Upper lobe of right lung (tissue), 1 donor: Measurements from ENCODE around the gene TK1. TPM values are rescaled to one million over a fixed set of nuclear protein-coding genes. Genes with fewer than 3 reads are reported as not detected.

ENCODE experiments used
- ATAC-seq: fragments of 200-7000 bp; cut with Tn5 transposase; one replicate; pipeline ENCODE4 v1.9.1; 2020; ENCODE audit warnings: mild to moderate bottlenecking, moderate library complexity
- DNase-seq: peaks from one replicate; pipeline ENCODE4 v3.0.0-alpha.2; 2020
- H3K27ac ChIP-seq: fragments of 200-600 bp; one replicate; pipeline ENCODE4 v1.8.0; 2022
- H3K27me3 ChIP-seq: fragments of 200-600 bp; one replicate; pipeline ENCODE4 v1.8.0; 2022; ENCODE audit warnings: mild to moderate bottlenecking
- H3K36me3 ChIP-seq: fragments of 200-600 bp; one replicate; pipeline ENCODE4 v1.8.0; 2022
- H3K4me1 ChIP-seq: fragments of 200-600 bp; one replicate; pipeline ENCODE4 v1.8.0; 2022
- H3K4me3 ChIP-seq: fragments of 200-600 bp; one replicate; pipeline ENCODE4 v1.8.0; 2022; ENCODE audit warnings: mild to moderate bottlenecking
- H3K9me3 ChIP-seq: fragments of 200-600 bp; one replicate; pipeline ENCODE4 v1.8.0; 2022
- intact Hi-C: fragments of 100-400 bp; cut with DNase I; formaldehyde crosslinking; loops from one replicate; pipeline ENCODE4 v1.11.0; 2022
- total RNA-seq: library from RNA; stranded (reverse); fragmentation: NEBNext Ultra II Directional; extraction: Animal tissue kit (Norgen Biotek cat#: 25700); gene quantifications from one replicate; pipeline ENCODE4 v1.2.1, GENCODE V29; 2021
- TF ChIP-seq, protein P1 (sequence below): fragments of 200-600 bp; IDR thresholded peaks from one replicate; pipeline ENCODE4 v1.8.0; 2022; ENCODE audit warnings: antibody characterized with exemption
- donor health status: DM: no; HTN: yes; CAD: no; lungs with severe emphysema.

TK1 gene
- total RNA-seq, 1 donor from 2014 or later, result 3.3 TPM

DNA sequence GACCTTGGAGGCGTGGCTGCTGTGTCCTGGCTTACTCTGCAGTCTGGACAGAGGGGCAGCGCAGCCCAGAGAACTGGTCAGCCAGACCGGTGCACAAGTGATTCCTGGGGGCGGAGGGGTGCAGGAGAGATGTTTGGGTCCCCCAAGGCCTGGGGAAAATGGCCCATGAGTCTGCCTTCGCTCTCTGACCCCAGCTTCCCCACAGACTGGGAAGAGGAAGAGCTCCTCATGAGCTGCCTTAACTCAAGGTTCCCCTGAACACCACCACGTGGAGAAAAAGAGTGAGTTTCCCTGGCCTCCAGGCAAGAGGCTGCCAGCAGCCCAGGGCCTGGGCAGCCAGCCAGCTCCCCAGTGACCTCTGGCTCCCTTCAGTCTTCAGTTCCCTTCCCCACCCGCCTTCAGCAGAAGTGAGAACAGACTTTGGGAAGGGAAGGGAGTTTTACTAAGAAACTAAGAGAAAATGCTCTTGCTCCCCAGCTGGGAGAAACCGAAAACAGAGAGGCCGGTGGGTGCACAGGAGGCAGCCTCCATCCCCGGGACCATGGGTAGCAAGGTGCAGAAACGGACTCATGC is 42.6 kb downstream of the TK1 start:
- Histone ChIP-seq H3K27ac (peak overlapping the region; percentile 70), H3K27me3 (no peaks in the 10 kb centered on the region), H3K4me1 (peaks cover 49% of the 10 kb centered on the region), H3K4me3 (no peak overlapping the region), H3K9me3 (no peaks in the 10 kb centered on the region), H3K36me3 (no peaks in the 10 kb centered on the region)
- DNase-seq, result peak; percentile 91
- peak; percentile 50 for ATAC-seq
- intact Hi-C loops, result no loop called here
- TF ChIP-seq, protein P1, sequence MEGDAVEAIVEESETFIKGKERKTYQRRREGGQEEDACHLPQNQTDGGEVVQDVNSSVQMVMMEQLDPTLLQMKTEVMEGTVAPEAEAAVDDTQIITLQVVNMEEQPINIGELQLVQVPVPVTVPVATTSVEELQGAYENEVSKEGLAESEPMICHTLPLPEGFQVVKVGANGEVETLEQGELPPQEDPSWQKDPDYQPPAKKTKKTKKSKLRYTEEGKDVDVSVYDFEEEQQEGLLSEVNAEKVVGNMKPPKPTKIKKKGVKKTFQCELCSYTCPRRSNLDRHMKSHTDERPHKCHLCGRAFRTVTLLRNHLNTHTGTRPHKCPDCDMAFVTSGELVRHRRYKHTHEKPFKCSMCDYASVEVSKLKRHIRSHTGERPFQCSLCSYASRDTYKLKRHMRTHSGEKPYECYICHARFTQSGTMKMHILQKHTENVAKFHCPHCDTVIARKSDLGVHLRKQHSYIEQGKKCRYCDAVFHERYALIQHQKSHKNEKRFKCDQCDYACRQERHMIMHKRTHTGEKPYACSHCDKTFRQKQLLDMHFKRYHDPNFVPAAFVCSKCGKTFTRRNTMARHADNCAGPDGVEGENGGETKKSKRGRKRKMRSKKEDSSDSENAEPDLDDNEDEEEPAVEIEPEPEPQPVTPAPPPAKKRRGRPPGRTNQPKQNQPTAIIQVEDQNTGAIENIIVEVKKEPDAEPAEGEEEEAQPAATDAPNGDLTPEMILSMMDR, result no peak

GRCh38 chr17:78143214-78144146 is 43.4 kb downstream of the TK1 start:
- intact Hi-C loops, result no loop called here
- no peak for DNase-seq
- Histone ChIP-seq H3K4me3 (no peak overlapping the region), H3K9me3 (no peaks in the 10 kb centered on the region), H3K27ac (peak overlapping the region; percentile 70), H3K4me1 (peaks cover 49% of the 10 kb centered on the region), H3K36me3 (no peaks in the 10 kb centered on the region), H3K27me3 (no peaks in the 10 kb centered on the region)
- TF ChIP-seq, protein P1, result no peak
- ATAC-seq, result no peak

DNA sequence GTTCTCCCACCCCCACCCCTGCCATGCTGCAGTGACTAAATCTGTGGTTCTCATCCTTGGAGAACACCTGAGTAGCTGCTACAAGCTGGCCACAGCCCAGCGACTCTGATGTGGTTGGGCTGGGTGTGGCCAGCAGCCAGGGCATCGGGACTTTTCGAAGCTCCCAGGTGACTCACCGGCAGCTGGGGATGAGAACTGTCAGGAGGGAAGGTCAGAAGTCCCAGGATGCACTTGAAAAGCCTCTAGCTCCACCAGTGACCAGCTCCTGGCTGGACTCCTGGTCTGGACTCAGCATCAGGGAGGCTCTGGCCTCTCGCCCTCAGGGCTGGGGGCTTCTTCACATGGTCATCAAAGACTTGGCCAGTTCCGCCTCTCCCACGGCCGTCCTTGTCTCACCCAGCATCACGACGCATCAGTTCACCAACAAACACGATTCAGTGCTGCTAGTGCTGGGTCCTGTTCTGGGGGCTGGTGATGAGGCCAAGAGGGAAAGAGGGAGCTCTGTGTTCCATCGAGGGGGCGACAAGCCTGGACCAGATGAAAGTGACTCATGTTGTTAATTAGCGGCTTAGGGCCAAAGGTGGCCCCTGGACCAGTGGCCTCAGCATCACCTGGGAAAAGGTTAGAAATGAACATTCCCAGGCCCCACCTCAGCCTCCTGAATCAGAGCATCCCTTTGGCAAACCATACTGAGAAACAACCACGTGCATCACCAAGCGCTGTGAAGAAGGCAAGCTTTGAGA is 44.6 kb downstream of the TK1 start:
- DNase-seq, result peak; percentile 89
- H3K9me3 ChIP-seq, result no peaks in the 10 kb centered on the region
- H3K36me3 ChIP-seq, result no peaks in the 10 kb centered on the region
- H3K4me3 ChIP-seq, result no peak overlapping the region
- TF ChIP-seq, protein P1, result no peak
- peaks cover 55% of the 10 kb centered on the region for H3K4me1 ChIP-seq
- intact Hi-C loops, result no loop called here
- peak; percentile 7 for ATAC-seq
- H3K27ac ChIP-seq, result no peak overlapping the region
- H3K27me3 ChIP-seq, result no peaks in the 10 kb centered on the region

GRCh38 chr17:78141437-78142118 is 45.3 kb downstream of the TK1 start:
- Histone ChIP-seq H3K27ac (peak overlapping the region; percentile 47), H3K4me3 (no peak overlapping the region), H3K9me3 (no peaks in the 10 kb centered on the region), H3K36me3 (no peaks in the 10 kb centered on the region), H3K27me3 (no peaks in the 10 kb centered on the region), H3K4me1 (peaks cover 56% of the 10 kb centered on the region)
- no peak for DNase-seq
- ATAC-seq, result no peak
- TF ChIP-seq, protein P1, result no peak
- intact Hi-C loops, result no loop called here
